Brain microvascular endothelial cell (primary cell): ENCODE measurements around the gene XRRA1.
"Not testable (repeated sequence)": the region's sequence is repeated elsewhere in the genome, so short reads cannot be mapped to it uniquely, and the experiment has no call there.

Experiments used
- DNase-seq: peaks from one replicate; pipeline ENCODE4 v3.0.0-alpha.2; 2020
- H3K27ac ChIP-seq: fragments of 250-450 bp; sonication (Bioruptor Pico); 2 replicates; pipeline ENCODE4 v1.5.1; 2020; ENCODE audit warnings: mild to moderate bottlenecking, moderate library complexity
- H3K27me3 ChIP-seq: fragments of 250-450 bp; sonication (Bioruptor Pico); replicated peaks from 2 replicates; pipeline ENCODE4 v1.5.1; 2020; ENCODE audit warnings: mild to moderate bottlenecking
- H3K36me3 ChIP-seq: fragments of 250-450 bp; sonication (Bioruptor Pico); replicated peaks from 2 replicates; pipeline ENCODE4 v1.5.1; 2020; ENCODE audit warnings: mild to moderate bottlenecking
- H3K4me3 ChIP-seq: 2 replicates; pipeline ENCODE4 v1.5.1; 2011; ENCODE audit warnings: low read depth, mild to moderate bottlenecking, control low read depth, low read length, moderate library complexity
- CTCF ChIP-seq: IDR thresholded peaks from 2 replicates; pipeline ENCODE4 v1.5.1; 2011; ENCODE audit warnings: low read depth, mild to moderate bottlenecking, moderate library complexity, low read length, control low read depth, inconsistent platforms; ENCODE audit errors: missing control alignments
- in situ Hi-C: cut with HindIII; loops from 2 replicates; pipeline ENCODE4 v1.10.0; 2017; ENCODE audit warnings: low sequenced_read_pairs, low pct_ligation_motif_present

The XRRA1 gene

GRCh38 chr11:74909812-74910211 lies 39.1 kb downstream of the XRRA1 start:
- no peaks in the 10 kb centered on the region for H3K36me3 ChIP-seq
- DNase-seq: no peak
- no peak for TF ChIP-seq CTCF
- in situ Hi-C loops: no loop called here
- H3K27ac ChIP-seq: no peak overlapping the region
- H3K4me3 ChIP-seq: no peak overlapping the region
- H3K27me3 ChIP-seq: no peaks in the 10 kb centered on the region

GRCh38 chr11:74909385-74909784 lies 39.5 kb downstream of the XRRA1 start:
- Histone ChIP-seq H3K36me3 (no peaks in the 10 kb centered on the region), H3K27me3 (no peaks in the 10 kb centered on the region), H3K27ac (no peak overlapping the region), H3K4me3 (no peak overlapping the region)
- DNase-seq: no peak
- no peak for TF ChIP-seq CTCF
- in situ Hi-C loops: no loop called here

- Histone ChIP-seq H3K4me3 (no peak overlapping the region), H3K36me3 (no peaks in the 10 kb centered on the region), H3K27me3 (no peaks in the 10 kb centered on the region), H3K27ac (no peak overlapping the region)
- TF ChIP-seq CTCF: no peak
- in situ Hi-C loops: no loop called here
- DNase-seq: no peak
These were observed 43.6 kb downstream of the XRRA1 start for GRCh38 chr11:74905326-74905725.

GRCh38 chr11:74902342-74902741 lies 46.5 kb downstream of the XRRA1 start:
- Histone ChIP-seq H3K27ac (no peak overlapping the region), H3K36me3 (no peaks in the 10 kb centered on the region), H3K4me3 (no peak overlapping the region), H3K27me3 (no peaks in the 10 kb centered on the region)
- in situ Hi-C loops: no loop called here
- TF ChIP-seq CTCF: no peak
- no peak for DNase-seq

GRCh38 chr11:74896311-74896710 lies 52.6 kb downstream of the XRRA1 start:
- DNase-seq: no peak
- Histone ChIP-seq H3K36me3 (no peaks in the 10 kb centered on the region), H3K27ac (no peak overlapping the region), H3K27me3 (no peaks in the 10 kb centered on the region), H3K4me3 (no peak overlapping the region)
- no peak for TF ChIP-seq CTCF
- in situ Hi-C loops: no loop called here

- in situ Hi-C loops: no loop called here
- Histone ChIP-seq H3K36me3 (no peaks in the 10 kb centered on the region), H3K27me3 (no peaks in the 10 kb centered on the region), H3K4me3 (no peak overlapping the region), H3K27ac (no peak overlapping the region)
- no peak for DNase-seq
- TF ChIP-seq CTCF: no peak
These were observed 53.4 kb downstream of the XRRA1 start for GRCh38 chr11:74895340-74896116.

- H3K27ac ChIP-seq, H3K27me3 ChIP-seq, H3K4me3 ChIP-seq, H3K36me3 ChIP-seq, in situ Hi-C loops, DNase-seq: not testable (repeated sequence)
These were observed 55.9 kb downstream of the XRRA1 start for GRCh38 chr11:74893015-74893414.
